IMR-90 (cell line): ENCODE results near the gene SLC44A1. TPM values are rescaled to one million over a fixed set of nuclear protein-coding genes. Genes with fewer than 3 reads are reported as not detected.

Experiments used
- ATAC-seq: fragments of 200-7000 bp; cut with Tn5 transposase; 2 replicates; pipeline ENCODE4 v1.9.1; 2020; ENCODE audit warnings: low read depth, mild to moderate bottlenecking, moderate library complexity
- BruUV-seq: library from RNA; stranded (reverse); fragments of 400-500 nt; replicated peaks from 2 replicates; lab custom pipeline; 2021; lab: Mats Ljungman, UMichigan
- CTCF ChIA-PET: fragments of 300-600 bp; formaldehyde crosslinking; extraction: SDS; loops from one replicate; lab custom pipeline; 2021; ENCODE audit warnings: antibody characterized with exemption; lab: Yijun Ruan, JAX
- POLR2A ChIA-PET: fragments of 300-600 bp; sonication (Branson Sonifier 250); formaldehyde crosslinking; loops from one replicate; lab custom pipeline; 2022; ENCODE audit warnings: antibody characterized with exemption; ENCODE audit not compliant: unreplicated experiment; lab: Charles Lee
- DNase-seq: peaks from one replicate; pipeline ENCODE4 v3.0.0; 2013
- H2AFZ ChIP-seq: replicated peaks from 2 replicates; pipeline ENCODE3; 2013; ENCODE audit warnings: low read length, mild to moderate bottlenecking; ENCODE audit not compliant: poor library complexity
- H2AK5ac ChIP-seq: 2 replicates; pipeline ENCODE4 v1.6.1; 2013; ENCODE audit warnings: low read depth, low read length, inconsistent platforms
- H2AK9ac ChIP-seq: replicated peaks from 2 replicates; pipeline ENCODE3; 2013; ENCODE audit warnings: mild to moderate bottlenecking, low read depth, low read length, moderate library complexity; ENCODE audit not compliant: poor library complexity
- H2BK120ac ChIP-seq: 2 replicates; pipeline ENCODE4 v1.6.1; 2013; ENCODE audit warnings: low read depth, low read length, inconsistent platforms
- H2BK15ac ChIP-seq: 3 replicates; pipeline ENCODE4 v1.6.1; 2013; ENCODE audit warnings: low read depth, low read length, inconsistent platforms
- H2BK20ac ChIP-seq: 2 replicates; pipeline ENCODE4 v1.6.1; 2013; ENCODE audit warnings: low read depth, mild to moderate bottlenecking, inconsistent platforms, low read length, moderate library complexity
- H2BK5ac ChIP-seq: 2 replicates; pipeline ENCODE4 v1.6.1; 2013; ENCODE audit warnings: mild to moderate bottlenecking, low read depth, low read length, inconsistent platforms; ENCODE audit not compliant: poor library complexity, severe bottlenecking
- H3K14ac ChIP-seq: replicated peaks from 2 replicates; pipeline ENCODE4 v1.6.1; 2013; ENCODE audit warnings: low read depth, low read length, inconsistent platforms
- H3K18ac ChIP-seq: 2 replicates; pipeline ENCODE4 v1.6.1; 2013; ENCODE audit warnings: low read depth, low read length, control low read depth
- H3K23ac ChIP-seq: 2 replicates; pipeline ENCODE4 v1.6.1; 2013; ENCODE audit warnings: low read depth, low read length, inconsistent platforms
- H3K27ac ChIP-seq: 2 replicates; pipeline ENCODE4 v1.5.1; 2013; ENCODE audit warnings: mild to moderate bottlenecking, control low read depth, low read length; ENCODE audit not compliant: insufficient read depth
- H3K27me3 ChIP-seq: 2 replicates; pipeline ENCODE4 v1.6.1; 2013; ENCODE audit warnings: low read length; ENCODE audit not compliant: control insufficient read depth, insufficient read depth
- H3K36me3 ChIP-seq: 2 replicates; pipeline ENCODE4 v1.6.1; 2013; ENCODE audit warnings: low read length, mixed read lengths; ENCODE audit not compliant: control insufficient read depth, insufficient read depth
- H3K4ac ChIP-seq: 2 replicates; pipeline ENCODE4 v1.6.1; 2013; ENCODE audit warnings: low read depth, low read length, inconsistent platforms
- H3K4me1 ChIP-seq: 2 replicates; pipeline ENCODE4 v1.6.1; 2013; ENCODE audit warnings: low read length, mixed read lengths; ENCODE audit not compliant: control insufficient read depth, insufficient read depth
- H3K4me2 ChIP-seq: 2 replicates; pipeline ENCODE4 v1.6.1; 2013; ENCODE audit warnings: low read depth, mild to moderate bottlenecking, control low read depth, low read length, moderate library complexity
- H3K4me3 ChIP-seq: 2 replicates; pipeline ENCODE4 v1.5.1; 2013; ENCODE audit warnings: low read depth, mild to moderate bottlenecking, control low read depth, low read length, moderate library complexity; ENCODE audit not compliant: insufficient read depth
- H3K56ac ChIP-seq: 2 replicates; pipeline ENCODE4 v1.6.1; 2013; ENCODE audit warnings: low read length, inconsistent platforms; ENCODE audit not compliant: insufficient read depth; ENCODE audit errors: extremely low read depth
- H3K79me1 ChIP-seq, 2 experiments: 2 replicates each; pipeline ENCODE4 v1.6.1; 2013; ENCODE audit warnings: low read length in 2 of 2, inconsistent platforms in 1 of 2, low read depth in 1 of 2
- H3K9ac ChIP-seq: 2 replicates; pipeline ENCODE4 v1.6.1; 2013; ENCODE audit warnings: low read depth, low read length, control low read depth
- H3K9me1 ChIP-seq: 2 replicates; pipeline ENCODE4 v1.6.1; 2013; ENCODE audit warnings: low read length, inconsistent platforms; ENCODE audit not compliant: insufficient read depth
- H3K9me3 ChIP-seq: 2 replicates; pipeline ENCODE4 v1.6.1; 2013; ENCODE audit warnings: low read length; ENCODE audit not compliant: control insufficient read depth, insufficient read depth
- H4K20me1 ChIP-seq: 2 replicates; pipeline ENCODE4 v1.6.1; 2013; ENCODE audit warnings: low read length, inconsistent platforms; ENCODE audit not compliant: insufficient read depth
- H4K5ac ChIP-seq: 2 replicates; pipeline ENCODE4 v1.6.1; 2013; ENCODE audit warnings: mild to moderate bottlenecking, low read depth, low read length, control low read depth
- H4K8ac ChIP-seq, 2 experiments: 2 replicates each; pipeline ENCODE4 v1.6.1; 2013; ENCODE audit warnings: low read depth in 2 of 2, low read length in 2 of 2, control low read depth in 1 of 2, inconsistent platforms in 1 of 2
- H4K91ac ChIP-seq: 2 replicates; pipeline ENCODE4 v1.6.1; 2013; ENCODE audit warnings: low read depth, low read length, inconsistent platforms; ENCODE audit not compliant: insufficient read depth
- BHLHE40 ChIP-seq: fragments of 150-350 bp; IDR thresholded peaks from 2 replicates; pipeline ENCODE4 v1.6.1; 2016; ENCODE audit warnings: mild to moderate bottlenecking, low read depth, low read length
- CEBPB ChIP-seq: IDR thresholded peaks from 2 replicates; pipeline ENCODE4 v1.6.1; 2012; ENCODE audit warnings: low read depth, low read length, improper control_type of control experiment
- CHD1 ChIP-seq: IDR thresholded peaks from 2 replicates; pipeline ENCODE4 v1.6.1; 2012; ENCODE audit warnings: low read depth, low read length, improper control_type of control experiment
- FOS ChIP-seq: fragments of 150-350 bp; IDR thresholded peaks from 2 replicates; pipeline ENCODE4 v1.6.1; 2016; ENCODE audit warnings: low read depth, low read length
- MAFK ChIP-seq: IDR thresholded peaks from 2 replicates; pipeline ENCODE4 v1.6.1; 2012; ENCODE audit warnings: low read depth, low read length, improper control_type of control experiment
- MAZ ChIP-seq: IDR thresholded peaks from 2 replicates; pipeline ENCODE4 v1.6.1; 2012; ENCODE audit warnings: low read depth, mild to moderate bottlenecking, low read length, improper control_type of control experiment, moderate library complexity, borderline replicate concordance
- MXI1 ChIP-seq: IDR thresholded peaks from 2 replicates; pipeline ENCODE4 v1.6.1; 2012; ENCODE audit warnings: low read depth, mild to moderate bottlenecking, low read length, moderate library complexity, borderline replicate concordance
- NFE2L2 ChIP-seq: fragments of 150-350 bp; IDR thresholded peaks from 2 replicates; pipeline ENCODE4 v1.6.1; 2016; ENCODE audit warnings: low read depth, mild to moderate bottlenecking, low read length
- POLR2A ChIP-seq: IDR thresholded peaks from 2 replicates; pipeline ENCODE4 v1.6.1; 2012; ENCODE audit warnings: mild to moderate bottlenecking, low read depth, low read length
- RAD21 ChIP-seq: IDR thresholded peaks from 2 replicates; pipeline ENCODE4 v1.6.1; 2012; ENCODE audit warnings: low read length, improper control_type of control experiment
- RCOR1 ChIP-seq: IDR thresholded peaks from 2 replicates; pipeline ENCODE4 v1.6.1; 2012; ENCODE audit warnings: mild to moderate bottlenecking, low read length, improper control_type of control experiment; ENCODE audit not compliant: insufficient replicate concordance
- RFX5 ChIP-seq: IDR thresholded peaks from 2 replicates; pipeline ENCODE4 v1.8.0; 2012; ENCODE audit warnings: low read depth, mild to moderate bottlenecking, low read length, moderate library complexity
- SMC3 ChIP-seq: fragments of 150-350 bp; IDR thresholded peaks from 2 replicates; pipeline ENCODE4 v1.6.1; 2016; ENCODE audit warnings: low read depth, mild to moderate bottlenecking, antibody characterized with exemption, low read length, moderate library complexity
- WGBS, 2 experiments: methylation state at CpG; one replicate each; pipeline versions ENCODE4 v1.1.5 to v1.1.7; 2013; ENCODE audit warnings: missing lambda C conversion rate in 2 of 2; ENCODE audit not compliant: insufficient read length in 1 of 2; ENCODE audit errors: extremely low coverage in 2 of 2; 5-methylcytosine and 5-hydroxymethylcytosine counted together
- dilution Hi-C: fragments of 300-500 bp; cut with HindIII; formaldehyde crosslinking; loops from one replicate; pipeline ENCODE4 v1.14.3; 2018; ENCODE audit warnings: low sequenced_read_pairs; ENCODE audit not compliant: unreplicated experiment
- in situ Hi-C: fragments of 300-500 bp; cut with MboI; formaldehyde crosslinking; loops from 3 replicates; pipeline ENCODE4 v1.14.3; 2019; ENCODE audit warnings: low sequenced_read_pairs, inconsistent platforms, mixed read lengths
- intact Hi-C: fragments of 100-400 bp; cut with micrococcal nuclease; formaldehyde crosslinking; loops from 2 replicates; pipeline ENCODE4 v1.10.0; 2022
- polyA plus RNA-seq, 3 experiments: library from polyadenylated mRNA; depleted of rRNA; stranded (reverse); fragments of >200 nt; gene quantifications; 2 replicates each; pipeline ENCODE4 v1.2.3, GENCODE V29; 2012; ENCODE audit warnings: low replicate concordance in 1 of 3
- total RNA-seq: library from RNA; depleted of rRNA; stranded (reverse); fragments of >200 nt; gene quantifications from 2 replicates; pipeline ENCODE4 v1.2.3, GENCODE V29; 2012
- TF ChIP-seq, protein P1 (sequence below): fragments of 150-350 bp; IDR thresholded peaks from 2 replicates; pipeline ENCODE4 v1.6.1; 2016; ENCODE audit warnings: low read depth, mild to moderate bottlenecking, low read length, moderate library complexity, borderline replicate concordance
- TF ChIP-seq, protein P2 (sequence below): conservative IDR thresholded peaks from 2 replicates; pipeline ENCODE4 v1.5.1; 2012; ENCODE audit warnings: mild to moderate bottlenecking, low read depth, low read length, improper control_type of control experiment
- TF ChIP-seq, protein P3 (sequence below): fragments of 150-350 bp; IDR thresholded peaks from 2 replicates; pipeline ENCODE4 v1.6.1; 2017; ENCODE audit warnings: mild to moderate bottlenecking, antibody characterized with exemption, low read length, low read depth

Gene SLC44A1
- total and polyA plus RNA-seq, 2 of the 4 experiments (the other 2 are of a cell fraction): 5.2 to 21.7 TPM

DNA sequence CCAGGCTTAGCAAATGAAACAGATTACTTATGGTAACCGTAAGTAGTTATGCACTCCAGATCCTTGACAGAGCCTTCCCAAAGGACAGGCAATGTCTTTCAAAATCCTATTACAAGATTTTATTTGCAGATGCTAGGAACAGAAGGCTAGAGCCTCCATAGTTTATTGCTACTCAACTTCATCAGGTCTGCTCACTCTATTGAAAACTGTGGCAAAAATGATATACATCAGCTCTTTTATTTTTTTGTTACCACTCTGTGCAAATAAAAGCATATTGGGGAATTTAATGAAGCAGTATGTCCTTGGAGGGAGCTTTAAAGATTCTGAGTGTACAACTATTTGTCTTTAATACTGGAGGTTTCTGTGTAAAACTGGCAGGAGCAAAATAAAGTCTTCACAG, 46.5 kb downstream of the SLC44A1 start:
- Histone ChIP-seq H3K9ac (no peak overlapping the region), H3K36me3 (no peaks in the 10 kb centered on the region), H3K27me3 (no peaks in the 10 kb centered on the region), H4K20me1 (no peaks in the 10 kb centered on the region; the same call in 1 of the 2 replicates), H3K27ac (no peak overlapping the region), H3K9me3 (no peaks in the 10 kb centered on the region), H3K4me2 (no peak overlapping the region), H2AFZ (no peak overlapping the region), H3K4ac (no peak overlapping the region), H3K4me1 (peaks cover 6% of the 10 kb centered on the region), H2BK120ac (no peak overlapping the region), H3K18ac (no peak overlapping the region; the same call in 1 of the 2 replicates), H4K91ac (no peak overlapping the region), H2AK5ac (no peak overlapping the region), H2BK20ac (0 out of 2 replicates have a peak overlapping the region, but pooled peaks have one; percentile 11), H2AK9ac (no peak overlapping the region), H3K23ac (no peak overlapping the region; the same call in 1 of the 2 replicates), H4K5ac (no peak overlapping the region), H3K9me1 (no peaks in the 10 kb centered on the region), H2BK5ac (no peak overlapping the region), H3K14ac (peak overlapping the region; percentile 2; the same call in 1 of the 2 replicates), H3K79me1 (peaks cover 6 to 7% of the 10 kb centered on the region in 2 experiments; a peak in 3 of 4 replicates), H4K8ac (0 out of 4 replicates have a peak overlapping the region, but pooled peaks of 1 of the 2 experiments have one; percentile 28), H3K56ac (no peak overlapping the region), H2BK15ac (no peak overlapping the region), H3K4me3 (no peak overlapping the region)
- TF ChIP-seq CEBPB: no peak
- TF ChIP-seq RFX5: no peak
- TF ChIP-seq, protein P1, sequence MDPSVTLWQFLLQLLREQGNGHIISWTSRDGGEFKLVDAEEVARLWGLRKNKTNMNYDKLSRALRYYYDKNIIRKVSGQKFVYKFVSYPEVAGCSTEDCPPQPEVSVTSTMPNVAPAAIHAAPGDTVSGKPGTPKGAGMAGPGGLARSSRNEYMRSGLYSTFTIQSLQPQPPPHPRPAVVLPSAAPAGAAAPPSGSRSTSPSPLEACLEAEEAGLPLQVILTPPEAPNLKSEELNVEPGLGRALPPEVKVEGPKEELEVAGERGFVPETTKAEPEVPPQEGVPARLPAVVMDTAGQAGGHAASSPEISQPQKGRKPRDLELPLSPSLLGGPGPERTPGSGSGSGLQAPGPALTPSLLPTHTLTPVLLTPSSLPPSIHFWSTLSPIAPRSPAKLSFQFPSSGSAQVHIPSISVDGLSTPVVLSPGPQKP: no peak
- TF ChIP-seq NFE2L2: no peak
- no peak for TF ChIP-seq CHD1
- no peak for TF ChIP-seq MXI1
- no peak for TF ChIP-seq BHLHE40
- no peak for TF ChIP-seq MAZ
- TF ChIP-seq, protein P2, sequence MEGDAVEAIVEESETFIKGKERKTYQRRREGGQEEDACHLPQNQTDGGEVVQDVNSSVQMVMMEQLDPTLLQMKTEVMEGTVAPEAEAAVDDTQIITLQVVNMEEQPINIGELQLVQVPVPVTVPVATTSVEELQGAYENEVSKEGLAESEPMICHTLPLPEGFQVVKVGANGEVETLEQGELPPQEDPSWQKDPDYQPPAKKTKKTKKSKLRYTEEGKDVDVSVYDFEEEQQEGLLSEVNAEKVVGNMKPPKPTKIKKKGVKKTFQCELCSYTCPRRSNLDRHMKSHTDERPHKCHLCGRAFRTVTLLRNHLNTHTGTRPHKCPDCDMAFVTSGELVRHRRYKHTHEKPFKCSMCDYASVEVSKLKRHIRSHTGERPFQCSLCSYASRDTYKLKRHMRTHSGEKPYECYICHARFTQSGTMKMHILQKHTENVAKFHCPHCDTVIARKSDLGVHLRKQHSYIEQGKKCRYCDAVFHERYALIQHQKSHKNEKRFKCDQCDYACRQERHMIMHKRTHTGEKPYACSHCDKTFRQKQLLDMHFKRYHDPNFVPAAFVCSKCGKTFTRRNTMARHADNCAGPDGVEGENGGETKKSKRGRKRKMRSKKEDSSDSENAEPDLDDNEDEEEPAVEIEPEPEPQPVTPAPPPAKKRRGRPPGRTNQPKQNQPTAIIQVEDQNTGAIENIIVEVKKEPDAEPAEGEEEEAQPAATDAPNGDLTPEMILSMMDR: no peak
- no peak for TF ChIP-seq MAFK
- TF ChIP-seq, protein P3, sequence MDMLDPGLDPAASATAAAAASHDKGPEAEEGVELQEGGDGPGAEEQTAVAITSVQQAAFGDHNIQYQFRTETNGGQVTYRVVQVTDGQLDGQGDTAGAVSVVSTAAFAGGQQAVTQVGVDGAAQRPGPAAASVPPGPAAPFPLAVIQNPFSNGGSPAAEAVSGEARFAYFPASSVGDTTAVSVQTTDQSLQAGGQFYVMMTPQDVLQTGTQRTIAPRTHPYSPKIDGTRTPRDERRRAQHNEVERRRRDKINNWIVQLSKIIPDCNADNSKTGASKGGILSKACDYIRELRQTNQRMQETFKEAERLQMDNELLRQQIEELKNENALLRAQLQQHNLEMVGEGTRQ: no peak
- TF ChIP-seq FOS: no peak
- TF ChIP-seq RCOR1: no peak
- TF ChIP-seq POLR2A: no peak
- no peak for TF ChIP-seq RAD21
- TF ChIP-seq SMC3: no peak
- POLR2A ChIA-PET: no interaction called here
- no peak for DNase-seq
- WGBS, 2 experiments: no CpG with 5 or more reads among the region's 1 CpG
- intact Hi-C loops: no loop called here
- dilution Hi-C loops: no loop called here
- BruUV-seq: no TSS peak
- no peak for ATAC-seq
- in situ Hi-C loops: no loop called here
- CTCF ChIA-PET: no interaction called here
